Brain microvascular endothelial cell (primary cell): Measurements from ENCODE around the gene MYO3B.

Experiments used
- DNase-seq: peaks from one replicate; pipeline ENCODE4 v3.0.0-alpha.2; 2020
- H3K27ac ChIP-seq: fragments of 250-450 bp; sonication (Bioruptor Pico); 2 replicates; pipeline ENCODE4 v1.5.1; 2020; ENCODE audit warnings: mild to moderate bottlenecking, moderate library complexity
- H3K27me3 ChIP-seq: fragments of 250-450 bp; sonication (Bioruptor Pico); replicated peaks from 2 replicates; pipeline ENCODE4 v1.5.1; 2020; ENCODE audit warnings: mild to moderate bottlenecking
- H3K36me3 ChIP-seq: fragments of 250-450 bp; sonication (Bioruptor Pico); replicated peaks from 2 replicates; pipeline ENCODE4 v1.5.1; 2020; ENCODE audit warnings: mild to moderate bottlenecking
- H3K4me3 ChIP-seq: 2 replicates; pipeline ENCODE4 v1.5.1; 2011; ENCODE audit warnings: low read depth, mild to moderate bottlenecking, control low read depth, low read length, moderate library complexity
- CTCF ChIP-seq: IDR thresholded peaks from 2 replicates; pipeline ENCODE4 v1.5.1; 2011; ENCODE audit warnings: low read depth, mild to moderate bottlenecking, moderate library complexity, low read length, control low read depth, inconsistent platforms; ENCODE audit errors: missing control alignments
- in situ Hi-C: cut with HindIII; loops from 2 replicates; pipeline ENCODE4 v1.10.0; 2017; ENCODE audit warnings: low sequenced_read_pairs, low pct_ligation_motif_present

The MYO3B gene

GRCh38 chr2:170514140-170514539 lies 336.2 kb downstream of the MYO3B start:
- DNase-seq = no peak
- H3K27me3 ChIP-seq = no peaks in the 10 kb centered on the region
- no peak for TF ChIP-seq CTCF
- in situ Hi-C loops = no loop called here
- no peaks in the 10 kb centered on the region for H3K36me3 ChIP-seq
- no peak overlapping the region for H3K4me3 ChIP-seq
- no peak overlapping the region for H3K27ac ChIP-seq

- no peaks in the 10 kb centered on the region for H3K27me3 ChIP-seq
- H3K36me3 ChIP-seq = no peaks in the 10 kb centered on the region
- H3K27ac ChIP-seq = no peak overlapping the region
- in situ Hi-C loops = no loop called here
- no peak for TF ChIP-seq CTCF
- no peak overlapping the region for H3K4me3 ChIP-seq
- DNase-seq = no peak
These were observed 339.6 kb downstream of the MYO3B start for GRCh38 chr2:170517538-170517937.

GRCh38 chr2:170518911-170519310 lies 341.0 kb downstream of the MYO3B start:
- no peaks in the 10 kb centered on the region for H3K36me3 ChIP-seq
- no peak overlapping the region for H3K4me3 ChIP-seq
- in situ Hi-C loops = no loop called here
- no peak overlapping the region for H3K27ac ChIP-seq
- TF ChIP-seq CTCF = no peak
- no peak for DNase-seq
- no peaks in the 10 kb centered on the region for H3K27me3 ChIP-seq

- Histone ChIP-seq H3K36me3 (no peaks in the 10 kb centered on the region), H3K27ac (no peak overlapping the region), H3K27me3 (no peaks in the 10 kb centered on the region), H3K4me3 (no peak overlapping the region)
- in situ Hi-C loops = no loop called here
- DNase-seq = no peak
- no peak for TF ChIP-seq CTCF
These were observed 343.4 kb downstream of the MYO3B start for GRCh38 chr2:170521299-170521698.

GRCh38 chr2:170523506-170523905 lies 345.6 kb downstream of the MYO3B start:
- no peaks in the 10 kb centered on the region for H3K27me3 ChIP-seq
- H3K36me3 ChIP-seq = no peaks in the 10 kb centered on the region
- H3K4me3 ChIP-seq = no peak overlapping the region
- DNase-seq = no peak
- H3K27ac ChIP-seq = no peak overlapping the region
- TF ChIP-seq CTCF = peak; percentile 40
- in situ Hi-C loops = no loop called here

- peak overlapping the region; percentile 59 for H3K27ac ChIP-seq
- H3K36me3 ChIP-seq = no peaks in the 10 kb centered on the region
- no peak overlapping the region for H3K4me3 ChIP-seq
- no peak for TF ChIP-seq CTCF
- peak; percentile 7 for DNase-seq
- in situ Hi-C loops = no loop called here
- no peaks in the 10 kb centered on the region for H3K27me3 ChIP-seq
These were observed 347.1 kb downstream of the MYO3B start for GRCh38 chr2:170524828-170525565.
